ENCODE data around the gene STK10. TPM values are rescaled to one million over a fixed set of nuclear protein-coding genes. Genes with fewer than 3 reads are reported as not detected.

STK10 gene
- total RNA-seq, 3 donors from 2014 or later (not counting 1 experiment from before 2014, with no cell fraction given): 705 to 879 (median 783) TPM

- Histone ChIP-seq H3K27ac (ENCODE audit: low read length) (no peak overlapping the region), H3K4me3 (ENCODE audit: low read length) (no peak overlapping the region), H3K9me3 (ENCODE audit: control insufficient read depth, insufficient read depth, low read length) (no peaks in the 10 kb centered on the region), H3K27me3 (ENCODE audit: control insufficient read depth, insufficient read depth, low read length) (no peaks in the 10 kb centered on the region), H3K4me1 (ENCODE audit: control insufficient read depth, insufficient read depth, low read length) (peaks cover 6% of the 10 kb centered on the region), H3K36me3 (ENCODE audit: control insufficient read depth, insufficient read depth, low read length) (peaks cover 85% of the 10 kb centered on the region)
- ATAC-seq: no peak
- Mint-ChIP-seq H3K9me3 (peaks cover 0 to 4% of the 10 kb centered on the region in 2 donors), H3K4me3 (no peak overlapping the region), H3K27ac (peak overlapping the region in 1 of 2 donors; percentile 72), H3K4me1 (peaks cover 13 to 23% of the 10 kb centered on the region in 2 donors), H3K36me3 (peaks cover 9% of the 10 kb centered on the region), H3K27me3 (ENCODE audit: low read depth in 2 of 2) (no peaks in the 10 kb centered on the region)
- WGBS (ENCODE audit: insufficient coverage): 95% methylated on average over 20 of the region's 21 CpGs
- intact Hi-C loops (cut with micrococcal nuclease): no loop called here
- no peak for TF ChIP-seq CTCF (IDR thresholded peaks at IDR 0.05)
- DNase-seq: no peak
These were observed 91.7 kb downstream of the STK10 start for GRCh38 chr5:172096207-172096940.

- peaks cover 9% of the 10 kb centered on the region for H3K36me3 Mint-ChIP-seq
- WGBS (ENCODE audit: insufficient coverage): 97% methylated on average over 11 of the region's 11 CpGs
These were observed 92.4 kb downstream of the STK10 start for GRCh38 chr5:172095368-172096206.

GRCh38 chr5:172093965-172094364, 94.1 kb downstream of the STK10 start:
- H3K4me3 Mint-ChIP-seq: no peak overlapping the region
- peaks cover 0 to 3% of the 10 kb centered on the region in 2 donors for H3K9me3 Mint-ChIP-seq
- Histone ChIP-seq H3K27ac (ENCODE audit: low read length) (no peak overlapping the region), H3K4me3 (ENCODE audit: low read length) (no peak overlapping the region), H3K4me1 (ENCODE audit: control insufficient read depth, insufficient read depth, low read length) (peaks cover 6% of the 10 kb centered on the region), H3K36me3 (ENCODE audit: control insufficient read depth, insufficient read depth, low read length) (peaks cover 88% of the 10 kb centered on the region), H3K27me3 (ENCODE audit: control insufficient read depth, insufficient read depth, low read length) (no peaks in the 10 kb centered on the region), H3K9me3 (ENCODE audit: control insufficient read depth, insufficient read depth, low read length) (no peaks in the 10 kb centered on the region)
- ATAC-seq (no peak), DNase-seq (no peak)
- H3K27ac Mint-ChIP-seq: peak overlapping the region in 1 of 2 donors; percentile 67
- peaks cover 13 to 27% of the 10 kb centered on the region in 2 donors for H3K4me1 Mint-ChIP-seq
- intact Hi-C loops (cut with micrococcal nuclease): no loop called here
- no peaks in the 10 kb centered on the region for H3K27me3 Mint-ChIP-seq (ENCODE audit: low read depth in 2 of 2)
- TF ChIP-seq CTCF (IDR thresholded peaks at IDR 0.05): no peak
- peaks cover 9% of the 10 kb centered on the region for H3K36me3 Mint-ChIP-seq
- WGBS (ENCODE audit: insufficient coverage): 92% methylated on average over 2 of the region's 3 CpGs

More at GRCh38 chr5:172095368-172096206, 92.4 kb downstream of the STK10 start:
- H3K27me3 Mint-ChIP-seq (ENCODE audit: low read depth in 2 of 2): no peaks in the 10 kb centered on the region
- ATAC-seq (no peak), DNase-seq (no peak)
- peaks cover 0 to 4% of the 10 kb centered on the region in 2 donors for H3K9me3 Mint-ChIP-seq
- peak overlapping the region; percentile 56 to 72 for H3K27ac Mint-ChIP-seq
- no peak overlapping the region for H3K4me3 Mint-ChIP-seq
- Histone ChIP-seq H3K36me3 (ENCODE audit: control insufficient read depth, insufficient read depth, low read length) (peaks cover 84% of the 10 kb centered on the region), H3K9me3 (ENCODE audit: control insufficient read depth, insufficient read depth, low read length) (no peaks in the 10 kb centered on the region), H3K27ac (ENCODE audit: low read length) (no peak overlapping the region), H3K4me3 (ENCODE audit: low read length) (no peak overlapping the region), H3K4me1 (ENCODE audit: control insufficient read depth, insufficient read depth, low read length) (peaks cover 6% of the 10 kb centered on the region), H3K27me3 (ENCODE audit: control insufficient read depth, insufficient read depth, low read length) (no peaks in the 10 kb centered on the region)
- peaks cover 13 to 21% of the 10 kb centered on the region in 2 donors for H3K4me1 Mint-ChIP-seq
- TF ChIP-seq CTCF (IDR thresholded peaks at IDR 0.05): no peak
- intact Hi-C loops (cut with micrococcal nuclease): no loop called here
